PFSK-1 (cell line): ENCODE measurements around the gene RRM2.

Experiments used
- FOXP2 ChIP-seq: optimal IDR thresholded peaks from 2 replicates; pipeline ENCODE3; 2011; ENCODE audit warnings: borderline replicate concordance, control low read depth, inconsistent platforms; ENCODE audit not compliant: insufficient read depth; ENCODE audit errors: extremely low read length, extremely low read depth
- POLR2AphosphoS5 ChIP-seq: IDR thresholded peaks from 2 replicates; pipeline ENCODE4 v1.6.1; 2012; ENCODE audit warnings: low read depth, mild to moderate bottlenecking, control low read depth, low read length, moderate library complexity
- SIN3A ChIP-seq: IDR thresholded peaks from 2 replicates; pipeline ENCODE4 v1.6.1; 2012; ENCODE audit warnings: mild to moderate bottlenecking, low read length, moderate library complexity, borderline replicate concordance; ENCODE audit not compliant: insufficient read depth
- TAF1 ChIP-seq: IDR thresholded peaks from 2 replicates; pipeline ENCODE4 v1.6.1; 2012; ENCODE audit warnings: low read length, control low read depth, borderline replicate concordance; ENCODE audit not compliant: insufficient read depth
- TF ChIP-seq, protein P1 (sequence below), 2 experiments: IDR thresholded peaks; 2 replicates each; pipeline versions ENCODE4 v1.6.1 to v1.8.0; 2011 to 2012; ENCODE audit warnings: low read depth in 2 of 2, low read length in 2 of 2, control low read depth in 1 of 2, inconsistent platforms in 1 of 2, mild to moderate bottlenecking in 1 of 2, moderate library complexity in 1 of 2; ENCODE audit not compliant: insufficient read depth in 1 of 2

RRM2 gene

GRCh38 chr2:10091182-10091888 is 31.2 kb upstream of the RRM2 start:
- TF ChIP-seq, protein P1, sequence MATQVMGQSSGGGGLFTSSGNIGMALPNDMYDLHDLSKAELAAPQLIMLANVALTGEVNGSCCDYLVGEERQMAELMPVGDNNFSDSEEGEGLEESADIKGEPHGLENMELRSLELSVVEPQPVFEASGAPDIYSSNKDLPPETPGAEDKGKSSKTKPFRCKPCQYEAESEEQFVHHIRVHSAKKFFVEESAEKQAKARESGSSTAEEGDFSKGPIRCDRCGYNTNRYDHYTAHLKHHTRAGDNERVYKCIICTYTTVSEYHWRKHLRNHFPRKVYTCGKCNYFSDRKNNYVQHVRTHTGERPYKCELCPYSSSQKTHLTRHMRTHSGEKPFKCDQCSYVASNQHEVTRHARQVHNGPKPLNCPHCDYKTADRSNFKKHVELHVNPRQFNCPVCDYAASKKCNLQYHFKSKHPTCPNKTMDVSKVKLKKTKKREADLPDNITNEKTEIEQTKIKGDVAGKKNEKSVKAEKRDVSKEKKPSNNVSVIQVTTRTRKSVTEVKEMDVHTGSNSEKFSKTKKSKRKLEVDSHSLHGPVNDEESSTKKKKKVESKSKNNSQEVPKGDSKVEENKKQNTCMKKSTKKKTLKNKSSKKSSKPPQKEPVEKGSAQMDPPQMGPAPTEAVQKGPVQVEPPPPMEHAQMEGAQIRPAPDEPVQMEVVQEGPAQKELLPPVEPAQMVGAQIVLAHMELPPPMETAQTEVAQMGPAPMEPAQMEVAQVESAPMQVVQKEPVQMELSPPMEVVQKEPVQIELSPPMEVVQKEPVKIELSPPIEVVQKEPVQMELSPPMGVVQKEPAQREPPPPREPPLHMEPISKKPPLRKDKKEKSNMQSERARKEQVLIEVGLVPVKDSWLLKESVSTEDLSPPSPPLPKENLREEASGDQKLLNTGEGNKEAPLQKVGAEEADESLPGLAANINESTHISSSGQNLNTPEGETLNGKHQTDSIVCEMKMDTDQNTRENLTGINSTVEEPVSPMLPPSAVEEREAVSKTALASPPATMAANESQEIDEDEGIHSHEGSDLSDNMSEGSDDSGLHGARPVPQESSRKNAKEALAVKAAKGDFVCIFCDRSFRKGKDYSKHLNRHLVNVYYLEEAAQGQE (IDR thresholded peaks at IDR 0.05; ENCODE audit: insufficient read depth in 1 of 2, low read depth in 2 of 2, low read length in 2 of 2) = no peak
- TF ChIP-seq FOXP2 = no peak
- no peak for TF ChIP-seq TAF1

DNA sequence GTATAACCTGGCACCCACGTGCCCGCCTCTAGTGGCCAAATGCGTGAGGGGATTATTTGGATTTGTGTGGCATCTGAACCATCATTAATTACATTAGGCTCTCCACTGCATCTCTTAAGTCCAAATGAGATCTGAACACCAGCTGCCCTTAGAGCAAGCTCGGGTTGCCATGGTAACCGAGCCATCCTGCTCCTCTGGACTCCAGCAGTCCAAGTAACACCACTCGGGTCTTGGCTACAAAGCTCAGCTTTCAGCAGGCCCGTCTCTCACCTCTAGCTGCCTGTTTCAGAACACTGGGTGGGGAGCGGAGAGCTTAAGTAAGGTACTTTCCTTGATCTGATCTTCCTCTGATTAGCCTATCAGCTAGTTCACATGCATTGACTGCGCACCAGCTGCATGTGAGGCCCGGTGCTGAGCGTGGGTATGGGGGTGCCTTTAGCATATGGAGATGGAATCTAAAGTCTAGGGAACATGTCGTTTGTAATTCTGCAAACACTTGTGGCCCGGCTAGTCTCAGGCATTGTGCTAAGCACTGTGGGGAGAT is 28.2 kb upstream of the RRM2 start:
- TF ChIP-seq POLR2AphosphoS5 (no peak), TAF1 (no peak), SIN3A (no peak), FOXP2 (no peak)
- TF ChIP-seq, protein P1 (IDR thresholded peaks at IDR 0.05; ENCODE audit: insufficient read depth in 1 of 2, low read depth in 2 of 2, low read length in 2 of 2) = no peak

DNA sequence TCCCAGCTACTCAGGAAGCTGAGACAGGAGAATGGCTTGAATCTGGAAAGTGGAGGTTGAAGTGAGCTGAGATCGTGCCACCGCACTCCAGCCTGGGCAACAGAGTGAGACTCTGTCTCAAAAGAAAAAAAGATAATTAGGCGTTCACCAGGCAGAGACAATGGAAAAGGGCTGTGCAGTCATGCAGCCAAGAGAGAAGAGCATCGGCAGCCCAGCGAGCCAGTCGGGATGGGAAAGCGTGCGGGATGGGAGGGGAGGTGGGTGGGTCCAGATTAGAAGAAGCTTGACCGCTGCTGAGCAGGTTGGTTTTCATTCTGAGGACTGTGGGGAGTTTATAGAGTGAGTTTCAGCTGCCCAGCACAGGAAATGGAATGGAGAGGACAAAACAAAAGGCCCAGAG is 27.4 kb upstream of the RRM2 start:
- TF ChIP-seq TAF1 = no peak
- TF ChIP-seq POLR2AphosphoS5 = no peak
- no peak for TF ChIP-seq SIN3A
- TF ChIP-seq, protein P1 (IDR thresholded peaks at IDR 0.05; ENCODE audit: insufficient read depth in 1 of 2, low read depth in 2 of 2, low read length in 2 of 2) = no peak
- no peak for TF ChIP-seq FOXP2

GRCh38 chr2:10096641-10097040 is 25.9 kb upstream of the RRM2 start:
- TF ChIP-seq, protein P1 (IDR thresholded peaks at IDR 0.05; ENCODE audit: insufficient read depth in 1 of 2, low read depth in 2 of 2, low read length in 2 of 2) = no peak
- TF ChIP-seq SIN3A (no peak), FOXP2 (no peak)
